GM12878 (cell line): ENCODE measurements around the gene DNMT3A. TPM values are rescaled to one million over a fixed set of nuclear protein-coding genes. Genes with fewer than 3 reads are reported as not detected.

ENCODE experiments used
- ATF7 ChIP-seq: fragments of 450-650 bp; IDR thresholded peaks from 2 replicates; pipeline ENCODE4 v1.6.1; 2016; ENCODE audit warnings: low read depth, mild to moderate bottlenecking
- CBX3 ChIP-seq: fragments of 200-600 bp; sonication (generic); IDR thresholded peaks from 2 replicates; pipeline ENCODE4 v1.6.1; 2016; ENCODE audit warnings: low read depth, borderline replicate concordance
- CBX5 ChIP-seq: sonication (generic); IDR thresholded peaks from 2 replicates; pipeline ENCODE4 v1.6.1; 2016; ENCODE audit warnings: low read depth, moderate library complexity, mild to moderate bottlenecking, inconsistent platforms
- EGR1 ChIP-seq, 2 experiments: IDR thresholded peaks; 1 replicate in 1 of 2; 2 replicates in 1 of 2; pipeline ENCODE4 v1.6.1; 2011 to 2012; ENCODE audit warnings: low read depth in 2 of 2, low read length in 2 of 2, borderline replicate concordance in 1 of 2, mild to moderate bottlenecking in 1 of 2, moderate library complexity in 1 of 2
- ESRRA ChIP-seq: IDR thresholded peaks from 2 replicates; pipeline ENCODE4 v1.6.1; 2012; ENCODE audit warnings: mild to moderate bottlenecking, low read length, improper control_type of control experiment
- FOS ChIP-seq: IDR thresholded peaks from 3 replicates; pipeline ENCODE4 v1.6.1; 2011; ENCODE audit warnings: borderline replicate concordance; ENCODE audit not compliant: insufficient read length; ENCODE audit errors: extremely low read depth
- GATAD2B ChIP-seq: fragments of 450-650 bp; conservative IDR thresholded peaks from 2 replicates; pipeline ENCODE4 v1.6.1; 2017; ENCODE audit warnings: low read depth, mild to moderate bottlenecking, moderate library complexity
- IKZF1 ChIP-seq: fragments of 450-650 bp; conservative IDR thresholded peaks from 2 replicates; pipeline ENCODE4 v1.6.1; 2017; ENCODE audit warnings: antibody characterized with exemption, mild to moderate bottlenecking
- KAT2A ChIP-seq: conservative IDR thresholded peaks from 2 replicates; pipeline ENCODE4 v1.6.1; 2011; ENCODE audit warnings: low read depth, low read length; ENCODE audit not compliant: control insufficient read depth
- KLF5 ChIP-seq: fragments of 450-650 bp; IDR thresholded peaks from 2 replicates; pipeline ENCODE4 v1.6.1; 2014; ENCODE audit warnings: mild to moderate bottlenecking; ENCODE audit not compliant: partially characterized antibody
- MTA3 ChIP-seq: IDR thresholded peaks from 2 replicates; pipeline ENCODE4 v1.6.1; 2012; ENCODE audit warnings: low read length, inconsistent platforms, borderline replicate concordance
- MYC ChIP-seq: IDR thresholded peaks from 2 replicates; pipeline ENCODE4 v1.6.1; 2011; ENCODE audit warnings: mild to moderate bottlenecking, low read length, moderate library complexity, inconsistent platforms; ENCODE audit not compliant: insufficient read depth, insufficient replicate concordance, insufficient read length, severe bottlenecking
- NR2C2 ChIP-seq: IDR thresholded peaks from 2 replicates; pipeline ENCODE4 v1.6.1; 2011; ENCODE audit warnings: borderline replicate concordance, low read depth; ENCODE audit not compliant: control insufficient read depth, insufficient read length
- POLR2AphosphoS5 ChIP-seq: IDR thresholded peaks from 2 replicates; pipeline ENCODE4 v1.6.1; 2011; ENCODE audit warnings: mild to moderate bottlenecking, low read length, inconsistent platforms
- POU2F2 ChIP-seq: IDR thresholded peaks from 3 replicates; pipeline ENCODE4 v1.6.1; 2011; ENCODE audit warnings: low read depth, mild to moderate bottlenecking, low read length, borderline replicate concordance
- RBBP5 ChIP-seq: fragments of 200-600 bp; sonication (generic); conservative IDR thresholded peaks from 2 replicates; pipeline ENCODE4 v1.6.1; 2016
- RCOR1 ChIP-seq: conservative IDR thresholded peaks from 2 replicates; pipeline ENCODE4 v1.6.1; 2012; ENCODE audit warnings: low read depth, low read length, improper control_type of control experiment
- SREBF2 ChIP-seq: IDR thresholded peaks from 2 replicates; pipeline ENCODE4 v1.6.1; 2012; ENCODE audit warnings: mild to moderate bottlenecking, low read length
- STAT1 ChIP-seq: fragments of 450-650 bp; conservative IDR thresholded peaks from 2 replicates; pipeline ENCODE4 v1.6.1; 2014; ENCODE audit warnings: antibody characterized with exemption, mild to moderate bottlenecking
- TAF1 ChIP-seq: IDR thresholded peaks from 2 replicates; pipeline ENCODE4 v1.6.1; 2011; ENCODE audit warnings: mild to moderate bottlenecking, low read depth, low read length, borderline replicate concordance
- TARDBP ChIP-seq: IDR thresholded peaks from 2 replicates; pipeline ENCODE4 v1.6.1; 2016; ENCODE audit warnings: borderline replicate concordance
- ZNF207 ChIP-seq: fragments of 450-650 bp; IDR thresholded peaks from 2 replicates; pipeline ENCODE4 v1.6.1; 2014; ENCODE audit warnings: antibody characterized with exemption, mild to moderate bottlenecking, borderline replicate concordance
- ZNF217 ChIP-seq: fragments of 450-650 bp; IDR thresholded peaks from 2 replicates; pipeline ENCODE4 v1.6.1; 2017; ENCODE audit warnings: antibody characterized with exemption, mild to moderate bottlenecking
- ZNF24 ChIP-seq: fragments of 450-650 bp; IDR thresholded peaks from 2 replicates; pipeline ENCODE4 v1.6.1; 2017; ENCODE audit warnings: antibody characterized with exemption, mild to moderate bottlenecking
- polyA plus RNA-seq, 11 experiments: library from polyadenylated mRNA; depleted of rRNA in 4 of 11; unstranded in 6 of 11; stranded (reverse) in 5 of 11; fragments of >200 nt; fragmentation: Nextera tagmentation in 4 of 11; fragmentation: Illumina TruSeq in 1 of 11; extraction: Ambion mirVana in 4 of 11; extraction: Trizol in 1 of 11; gene quantifications; 1 replicate in 1 of 11; 2 replicates in 10 of 11; pipeline versions ENCODE4 v1.2.1 to v1.2.3, GENCODE V29; 2011 to 2016; ENCODE audit warnings: inconsistent platforms in 2 of 11, missing spikeins in 2 of 11, low read depth in 1 of 11
- total RNA-seq, 4 experiments: library from RNA; depleted of rRNA in 3 of 4; stranded (reverse); fragments of >200 nt in 3 of 4; fragmentation: Illumina TruSeq in 1 of 4; extraction: Trizol in 1 of 4; gene quantifications; 2 replicates each; pipeline versions ENCODE4 v1.2.1 to v1.2.3, GENCODE V29; 2013 to 2021
- TF ChIP-seq, protein P1 (sequence below): IDR thresholded peaks from 2 replicates; pipeline ENCODE4 v1.6.1; 2011; ENCODE audit warnings: borderline replicate concordance, low read depth, mild to moderate bottlenecking, moderate library complexity, low read length; ENCODE audit not compliant: insufficient read depth, poor library complexity, severe bottlenecking
- TF ChIP-seq, protein P2 (sequence below): IDR thresholded peaks from 2 replicates; pipeline ENCODE4 v1.6.1; 2011; ENCODE audit warnings: low read depth, mild to moderate bottlenecking, low read length, moderate library complexity, borderline replicate concordance; ENCODE audit errors: extremely low read depth
- TF ChIP-seq, protein P3 (sequence below): IDR thresholded peaks from 2 replicates; pipeline ENCODE4 v1.6.1; 2012; ENCODE audit warnings: low read depth, low read length, improper control_type of control experiment
- TF ChIP-seq, protein P4 (sequence below): fragments of 450-650 bp; IDR thresholded peaks from 2 replicates; pipeline ENCODE4 v1.6.1; 2017; ENCODE audit warnings: low read depth, mild to moderate bottlenecking, moderate library complexity

Gene DNMT3A
- total and polyA plus RNA-seq, 10 of the 15 experiments (the other 5 are each of a cell fraction or from before 2014, with no cell fraction given): 7.4 to 51.6 (median 17.4) TPM

DNA sequence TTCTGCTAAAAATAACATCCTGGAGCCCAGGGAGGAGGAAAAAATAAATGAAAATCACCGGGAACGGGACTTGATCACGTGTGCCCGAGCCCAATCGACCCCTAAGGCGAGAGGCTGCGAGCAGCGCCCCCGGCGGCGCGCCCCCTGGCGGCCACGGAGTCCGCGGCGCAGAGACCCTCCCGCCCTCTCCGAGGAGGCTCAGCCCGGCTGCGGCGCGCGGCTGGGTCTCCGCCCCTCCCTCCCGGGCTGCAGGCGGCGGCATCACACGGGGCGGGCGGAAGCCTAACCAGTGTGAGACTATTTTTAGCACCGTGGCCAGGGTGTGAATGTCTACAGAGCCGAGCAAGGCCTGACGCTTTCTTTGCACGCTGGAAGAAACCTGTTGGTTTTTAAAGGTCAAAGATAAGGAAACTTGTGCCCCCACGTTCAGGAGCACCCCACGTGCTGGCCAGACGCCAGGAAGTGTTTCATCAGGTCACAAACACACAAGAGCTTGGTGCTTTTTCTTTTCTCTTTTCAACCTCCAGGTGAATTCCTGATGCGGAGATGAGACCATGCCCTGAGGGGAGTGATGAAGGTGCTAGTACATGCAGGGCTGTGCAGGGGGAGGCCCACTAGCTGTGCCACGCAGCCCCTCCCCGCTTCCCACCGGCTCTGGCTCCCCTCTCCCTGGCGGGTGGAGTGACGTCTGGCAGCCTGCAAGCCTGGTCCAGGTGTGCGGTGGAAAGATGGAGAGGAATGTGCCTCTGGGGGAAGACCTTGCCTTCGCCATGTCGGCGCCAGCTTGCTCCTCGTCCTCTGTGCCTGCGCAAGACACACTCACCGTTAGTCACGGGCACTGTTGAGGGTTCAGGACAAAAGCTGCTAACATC, 35.3 kb upstream of the DNMT3A start (continued):
- TF ChIP-seq, protein P1, sequence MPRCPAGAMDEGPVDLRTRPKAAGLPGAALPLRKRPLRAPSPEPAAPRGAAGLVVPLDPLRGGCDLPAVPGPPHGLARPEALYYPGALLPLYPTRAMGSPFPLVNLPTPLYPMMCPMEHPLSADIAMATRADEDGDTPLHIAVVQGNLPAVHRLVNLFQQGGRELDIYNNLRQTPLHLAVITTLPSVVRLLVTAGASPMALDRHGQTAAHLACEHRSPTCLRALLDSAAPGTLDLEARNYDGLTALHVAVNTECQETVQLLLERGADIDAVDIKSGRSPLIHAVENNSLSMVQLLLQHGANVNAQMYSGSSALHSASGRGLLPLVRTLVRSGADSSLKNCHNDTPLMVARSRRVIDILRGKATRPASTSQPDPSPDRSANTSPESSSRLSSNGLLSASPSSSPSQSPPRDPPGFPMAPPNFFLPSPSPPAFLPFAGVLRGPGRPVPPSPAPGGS: peak; percentile 39
- TF ChIP-seq ZNF207 (peak; percentile 93; the same call in 1 of the 2 replicates), EGR1 (IDR thresholded peaks at IDR 0.05; ENCODE audit: borderline replicate concordance in 1 of 2, low read depth in 2 of 2, low read length in 2 of 2) (no peak; a peak in 1 of 3 replicates), POLR2AphosphoS5 (peak; percentile 60; the same call in 1 of the 2 replicates), ATF7 (peak; percentile 83), IKZF1 (peak; percentile 97), ESRRA (peak; percentile 90), RBBP5 (no peak), KLF5 (peak; percentile 85), KAT2A (no peak), GATAD2B (peak; percentile 1), STAT1 (no peak), SREBF2 (no peak), ZNF24 (peak; percentile 85), CBX5 (peak; percentile 77), FOS (no peak), TAF1 (no peak), NR2C2 (no peak), ZNF217 (peak; percentile 76), MTA3 (peak; percentile 83; the same call in 1 of the 2 replicates), TARDBP (peak; percentile 62; the same call in 1 of the 2 replicates), MYC (no peak), CBX3 (no peak), POU2F2 (no peak), RCOR1 (no peak)
- TF ChIP-seq, protein P2, sequence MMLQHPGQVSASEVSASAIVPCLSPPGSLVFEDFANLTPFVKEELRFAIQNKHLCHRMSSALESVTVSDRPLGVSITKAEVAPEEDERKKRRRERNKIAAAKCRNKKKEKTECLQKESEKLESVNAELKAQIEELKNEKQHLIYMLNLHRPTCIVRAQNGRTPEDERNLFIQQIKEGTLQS: peak; percentile 61; the same call in 1 of the 2 replicates
- TF ChIP-seq, protein P3, sequence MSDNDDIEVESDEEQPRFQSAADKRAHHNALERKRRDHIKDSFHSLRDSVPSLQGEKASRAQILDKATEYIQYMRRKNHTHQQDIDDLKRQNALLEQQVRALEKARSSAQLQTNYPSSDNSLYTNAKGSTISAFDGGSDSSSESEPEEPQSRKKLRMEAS: peak; percentile 89
- TF ChIP-seq, protein P4, sequence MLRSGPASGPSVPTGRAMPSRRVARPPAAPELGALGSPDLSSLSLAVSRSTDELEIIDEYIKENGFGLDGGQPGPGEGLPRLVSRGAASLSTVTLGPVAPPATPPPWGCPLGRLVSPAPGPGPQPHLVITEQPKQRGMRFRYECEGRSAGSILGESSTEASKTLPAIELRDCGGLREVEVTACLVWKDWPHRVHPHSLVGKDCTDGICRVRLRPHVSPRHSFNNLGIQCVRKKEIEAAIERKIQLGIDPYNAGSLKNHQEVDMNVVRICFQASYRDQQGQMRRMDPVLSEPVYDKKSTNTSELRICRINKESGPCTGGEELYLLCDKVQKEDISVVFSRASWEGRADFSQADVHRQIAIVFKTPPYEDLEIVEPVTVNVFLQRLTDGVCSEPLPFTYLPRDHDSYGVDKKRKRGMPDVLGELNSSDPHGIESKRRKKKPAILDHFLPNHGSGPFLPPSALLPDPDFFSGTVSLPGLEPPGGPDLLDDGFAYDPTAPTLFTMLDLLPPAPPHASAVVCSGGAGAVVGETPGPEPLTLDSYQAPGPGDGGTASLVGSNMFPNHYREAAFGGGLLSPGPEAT: peak; percentile 93
